Parathyroid adenoma (tissue), 2 donors: ENCODE results near the gene KRT75.

ENCODE experiments used
- H2AFZ ChIP-seq: fragments of 300-600 bp; sonication (generic); one replicate; pipeline ENCODE4 v1.7.0; 2017; ENCODE audit warnings: antibody characterized with exemption, mild to moderate bottlenecking
- H3K27ac ChIP-seq: fragments of 300-600 bp; sonication (generic); one replicate; pipeline ENCODE4 v1.7.0; 2017
- H3K27me3 ChIP-seq: fragments of 300-600 bp; sonication (generic); one replicate; pipeline ENCODE4 v1.7.0; 2017; ENCODE audit warnings: low read length; ENCODE audit not compliant: control insufficient read depth, insufficient read depth
- H3K36me3 ChIP-seq: fragments of 300-600 bp; sonication (generic); one replicate; pipeline ENCODE4 v1.7.0; 2017; ENCODE audit warnings: low read length; ENCODE audit not compliant: control insufficient read depth, insufficient read depth
- H3K4me1 ChIP-seq: fragments of 300-600 bp; sonication (generic); one replicate; pipeline ENCODE4 v1.7.0; 2017; ENCODE audit warnings: control low read depth
- H3K4me2 ChIP-seq: fragments of 300-600 bp; sonication (generic); one replicate; pipeline ENCODE4 v1.7.0; 2017; ENCODE audit warnings: low read length
- H3K4me3 ChIP-seq: fragments of 300-600 bp; sonication (generic); one replicate; pipeline ENCODE4 v1.7.0; 2017; ENCODE audit warnings: low read depth, low read length
- H3K79me2 ChIP-seq: fragments of 300-600 bp; sonication (generic); one replicate; pipeline ENCODE4 v1.7.0; 2017; ENCODE audit warnings: control low read depth
- H3K9ac ChIP-seq: fragments of 300-600 bp; sonication (generic); one replicate; pipeline ENCODE4 v1.7.0; 2017; ENCODE audit warnings: mild to moderate bottlenecking
- H3K9me3 ChIP-seq: fragments of 300-600 bp; sonication (generic); one replicate; pipeline ENCODE4 v1.7.0; 2017; ENCODE audit warnings: low read length; ENCODE audit not compliant: control insufficient read depth
- CTCF ChIP-seq: fragments of 300-600 bp; sonication (generic); IDR thresholded peaks from one replicate; pipeline ENCODE4 v1.7.0; 2017; ENCODE audit warnings: antibody characterized with exemption, mild to moderate bottlenecking
- donor health status: primary hyperparathyroidism.

KRT75 gene

GRCh38 chr12:52428121-52428520 is 6.0 kb downstream of the KRT75 start:
- no peak overlapping the region for H2AFZ ChIP-seq
- H3K27ac ChIP-seq: no peak overlapping the region
- H3K27me3 ChIP-seq: no peaks in the 10 kb centered on the region
- no peaks in the 10 kb centered on the region for H3K36me3 ChIP-seq
- no peak overlapping the region for H3K9ac ChIP-seq
- H3K4me2 ChIP-seq: no peak overlapping the region
- H3K9me3 ChIP-seq: no peaks in the 10 kb centered on the region
- no peak for TF ChIP-seq CTCF
- no peaks in the 10 kb centered on the region for H3K79me2 ChIP-seq
- H3K4me3 ChIP-seq: no peak overlapping the region
- H3K4me1 ChIP-seq: no peaks in the 10 kb centered on the region

- no peak overlapping the region for H3K27ac ChIP-seq
- TF ChIP-seq CTCF: no peak
- H3K36me3 ChIP-seq: no peaks in the 10 kb centered on the region
- H3K4me2 ChIP-seq: no peak overlapping the region
- no peaks in the 10 kb centered on the region for H3K27me3 ChIP-seq
- H3K79me2 ChIP-seq: no peaks in the 10 kb centered on the region
- no peak overlapping the region for H3K4me3 ChIP-seq
- H3K4me1 ChIP-seq: no peaks in the 10 kb centered on the region
- no peak overlapping the region for H2AFZ ChIP-seq
- H3K9ac ChIP-seq: no peak overlapping the region
- H3K9me3 ChIP-seq: no peaks in the 10 kb centered on the region
Measured at GRCh38 chr12:52427083-52427482, 7.1 kb downstream of the KRT75 start.

- Histone ChIP-seq H3K4me2 (no peak overlapping the region), H3K27me3 (no peaks in the 10 kb centered on the region), H3K9me3 (no peaks in the 10 kb centered on the region), H3K36me3 (no peaks in the 10 kb centered on the region), H2AFZ (no peak overlapping the region), H3K9ac (no peak overlapping the region), H3K79me2 (no peaks in the 10 kb centered on the region), H3K4me1 (no peaks in the 10 kb centered on the region), H3K27ac (no peak overlapping the region), H3K4me3 (no peak overlapping the region)
- TF ChIP-seq CTCF: no peak
Measured at GRCh38 chr12:52426034-52426433, 8.1 kb downstream of the KRT75 start.

- Histone ChIP-seq H3K79me2 (no peaks in the 10 kb centered on the region), H3K36me3 (no peaks in the 10 kb centered on the region), H3K27me3 (no peaks in the 10 kb centered on the region), H3K27ac (no peak overlapping the region), H3K9ac (no peak overlapping the region), H3K4me2 (no peak overlapping the region), H2AFZ (no peak overlapping the region), H3K9me3 (no peaks in the 10 kb centered on the region), H3K4me1 (no peaks in the 10 kb centered on the region), H3K4me3 (no peak overlapping the region)
- no peak for TF ChIP-seq CTCF
Measured at GRCh38 chr12:52425466-52425865, 8.7 kb downstream of the KRT75 start.

GRCh38 chr12:52423661-52424500 is 10.3 kb downstream of the KRT75 start:
- Histone ChIP-seq H3K79me2 (no peaks in the 10 kb centered on the region), H3K27me3 (no peaks in the 10 kb centered on the region), H3K36me3 (no peaks in the 10 kb centered on the region), H2AFZ (no peak overlapping the region), H3K27ac (no peak overlapping the region), H3K4me2 (no peak overlapping the region), H3K4me1 (no peaks in the 10 kb centered on the region), H3K9ac (no peak overlapping the region), H3K4me3 (no peak overlapping the region), H3K9me3 (no peaks in the 10 kb centered on the region)
- TF ChIP-seq CTCF: no peak
